Sciatic nerve (tissue), 2 donors: Measurements from ENCODE around the gene CBR3. TPM values are rescaled to one million over a fixed set of nuclear protein-coding genes. Genes with fewer than 3 reads are reported as not detected.

Source experiments
- ATAC-seq: fragments of 200-7000 bp; cut with Tn5 transposase; one replicate; pipeline ENCODE4 v1.9.1; 2020; ENCODE audit warnings: mild to moderate bottlenecking, moderate library complexity
- DNase-seq: peaks from one replicate; pipeline ENCODE4 v3.0.0-alpha.2; 2020; ENCODE audit warnings: low spot score
- intact Hi-C: fragments of 100-400 bp; cut with DNase I; formaldehyde crosslinking; loops from one replicate; pipeline ENCODE4 v1.14.2; 2022
- total RNA-seq: library from RNA; stranded (reverse); fragmentation: NEBNext Ultra II Directional; extraction: Animal tissue kit (Norgen Biotek cat#: 25700); gene quantifications from one replicate; pipeline ENCODE4 v1.2.1, GENCODE V29; 2021
- donor health status: DM: no; HTN: no; CAD: no.
- donor health status: DM: no; HTN: no; CAD: no.

CBR3 gene
- total RNA-seq, 1 donor from 2014 or later, result 15.4 TPM

DNA sequence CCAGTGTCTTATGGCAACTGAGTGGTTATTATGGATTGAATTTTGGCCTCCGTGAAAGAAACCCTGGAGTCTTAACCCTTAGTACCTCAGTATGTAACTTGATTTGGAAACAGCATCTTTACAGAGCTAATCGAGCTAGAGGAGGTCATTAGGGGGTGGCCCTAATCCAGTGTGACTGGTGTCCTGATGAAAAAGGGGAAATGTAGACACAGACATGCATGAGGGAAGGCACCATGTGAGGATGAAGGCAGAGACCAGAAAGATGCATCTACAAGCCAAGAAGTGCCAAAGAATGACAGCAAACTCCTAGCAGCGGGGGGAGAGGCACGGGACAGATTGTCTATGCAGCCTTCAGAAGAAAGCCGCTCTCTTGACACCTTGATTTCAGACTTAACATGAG lies 36.5 kb downstream of the CBR3 start:
- no peak for DNase-seq
- intact Hi-C loops, result no loop called here
- ATAC-seq, result no peak

DNA sequence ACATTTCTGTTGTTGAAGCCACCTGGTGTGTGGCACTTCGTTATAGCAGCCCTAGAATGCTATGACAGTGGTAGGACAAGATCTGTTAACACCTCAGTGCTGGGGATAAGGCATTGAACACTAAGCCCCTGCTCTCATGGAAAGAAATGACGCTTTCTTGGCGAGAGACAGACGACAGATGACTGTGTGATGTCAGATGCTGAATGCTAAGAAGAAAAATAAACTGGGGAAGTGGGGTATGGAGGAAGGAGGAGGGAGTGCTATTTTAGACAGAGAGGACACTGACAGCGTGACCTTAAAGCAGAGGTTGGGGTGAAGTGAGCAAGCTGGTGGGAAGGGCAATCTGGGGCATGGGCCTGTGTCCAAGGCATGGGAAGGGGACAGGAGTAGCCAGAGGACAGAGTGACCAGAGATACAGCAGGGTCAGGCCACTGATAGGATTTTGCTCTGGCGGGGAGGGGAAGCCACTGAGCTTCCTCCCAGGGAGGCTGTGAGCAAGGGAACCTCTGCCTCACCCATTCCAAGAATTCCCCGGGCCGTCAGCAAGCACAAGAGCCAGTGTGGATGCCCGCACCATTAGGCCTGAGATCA lies 37.0 kb downstream of the CBR3 start:
- DNase-seq (no peak), ATAC-seq (no peak)
- intact Hi-C loops, result no loop called here

DNA sequence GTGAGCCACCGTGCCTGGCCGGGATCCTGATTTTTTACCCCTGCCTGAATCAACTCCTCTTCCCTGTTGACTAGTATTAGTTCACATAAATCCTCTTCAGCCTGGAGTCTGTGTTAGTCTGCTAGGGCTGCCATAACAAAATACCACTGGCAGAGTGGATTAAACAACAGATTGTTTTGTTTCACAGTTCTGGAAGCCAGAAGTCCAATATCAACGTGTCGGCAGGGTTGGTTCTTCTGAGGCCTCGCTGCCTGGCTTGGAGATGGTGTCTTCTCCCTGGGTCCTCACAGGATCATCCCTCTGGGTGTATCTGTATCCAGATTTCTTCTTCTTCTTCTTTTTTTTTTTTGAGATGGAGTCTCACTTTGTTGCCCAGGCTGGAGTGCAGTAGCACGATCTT lies 39.9 kb downstream of the CBR3 start:
- ATAC-seq (no peak), DNase-seq (no peak)
- intact Hi-C loops, result no loop called here

DNA sequence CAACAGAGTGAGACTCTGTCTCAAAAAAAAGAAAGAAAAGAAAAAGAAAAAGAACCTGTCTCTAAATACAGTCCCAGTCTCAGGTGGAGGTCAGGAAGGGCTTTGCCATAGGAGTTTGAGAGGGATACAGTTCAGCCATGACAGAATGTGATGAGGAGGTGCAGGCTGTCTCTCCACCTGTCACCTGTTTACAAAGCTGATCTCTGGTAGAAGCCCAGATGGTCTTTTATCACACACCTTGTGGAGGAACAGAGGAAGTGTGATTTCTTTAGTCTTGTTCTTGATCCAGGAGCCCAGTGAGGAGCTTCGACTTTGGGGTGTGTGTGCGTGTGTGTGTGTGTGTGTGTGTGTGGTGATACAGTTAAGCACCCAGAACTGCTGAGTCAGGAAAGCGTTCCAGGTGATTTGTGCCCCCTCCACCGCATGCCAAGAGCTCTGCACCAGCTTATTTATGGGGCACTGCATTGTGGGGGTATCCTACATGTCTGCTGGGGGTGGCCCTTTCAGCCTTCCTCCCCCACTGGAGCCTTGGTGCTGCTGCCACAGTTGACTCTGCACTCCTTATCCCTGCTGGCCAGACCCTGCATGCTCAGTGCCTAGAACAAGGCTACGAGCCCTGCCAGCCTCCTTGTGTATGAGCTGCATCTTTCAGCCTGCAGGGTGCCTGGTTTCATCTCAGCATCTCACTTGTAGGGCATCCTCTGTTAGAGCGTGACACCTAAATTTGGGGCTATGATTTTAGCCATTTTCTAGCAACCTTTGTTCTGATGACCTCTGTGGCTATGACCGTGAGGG lies 41.1 kb downstream of the CBR3 start:
- intact Hi-C loops, result no loop called here
- no peak for DNase-seq
- ATAC-seq, result no peak

DNA sequence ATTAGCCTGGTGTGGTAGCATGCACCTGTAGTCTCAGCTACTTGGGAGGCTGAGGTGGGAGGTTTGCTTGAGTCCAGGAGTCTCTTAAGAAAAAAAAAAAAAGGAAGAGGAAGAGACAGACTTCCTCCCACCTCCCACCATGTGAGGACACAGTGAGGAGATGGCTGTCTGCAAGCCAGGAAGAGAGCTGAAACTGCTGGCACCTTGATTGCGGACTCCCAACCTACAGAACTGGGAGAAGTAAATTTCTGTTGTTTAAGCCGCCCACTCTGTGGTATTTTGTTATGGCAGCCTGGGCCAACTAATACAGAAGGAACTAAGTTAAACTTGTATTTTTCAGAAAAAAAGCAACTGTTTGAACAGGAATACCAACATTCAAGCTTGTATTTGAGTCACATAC lies 43.5 kb downstream of the CBR3 start:
- no peak for DNase-seq
- no peak for ATAC-seq
- intact Hi-C loops, result no loop called here

DNA sequence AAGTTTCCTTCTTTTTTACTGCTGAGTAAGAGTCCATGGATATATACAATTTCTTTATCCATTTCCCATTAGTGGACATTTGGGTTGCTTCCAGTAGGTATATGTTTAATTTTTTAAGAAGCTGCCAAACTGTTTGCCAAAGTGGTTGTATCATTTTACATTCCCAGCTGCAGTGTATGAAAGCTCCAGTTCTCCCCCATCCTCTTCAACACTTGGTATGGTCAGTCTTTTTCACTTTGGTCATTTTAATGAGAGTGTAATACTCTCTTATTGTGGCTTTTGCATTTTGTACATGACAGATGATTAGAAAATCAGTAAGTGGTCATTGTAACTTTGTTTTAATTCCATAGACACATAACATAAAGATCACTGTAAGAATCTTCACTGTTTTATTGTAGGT lies 44.3 kb downstream of the CBR3 start:
- DNase-seq (no peak), ATAC-seq (no peak)
- intact Hi-C loops, result no loop called here

DNA sequence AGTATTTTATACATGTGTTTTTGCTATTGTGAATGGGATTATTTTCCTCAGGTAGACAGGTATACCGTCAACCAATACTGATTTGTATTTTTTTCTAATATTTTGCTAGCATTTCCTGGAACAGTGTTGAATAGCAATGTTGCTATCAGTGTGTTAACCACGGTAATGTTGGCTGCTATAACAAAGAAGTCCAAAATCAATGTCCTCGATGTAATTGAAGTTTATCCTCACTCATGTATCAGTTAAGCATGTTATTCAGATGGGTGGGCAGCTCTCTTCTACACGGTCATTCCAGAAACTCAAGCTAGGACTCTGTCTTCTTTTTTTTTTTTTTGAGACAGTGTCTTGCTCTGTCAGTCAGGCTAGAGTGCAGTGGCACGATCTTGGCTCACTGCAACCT lies 46.1 kb downstream of the CBR3 start:
- no peak for ATAC-seq
- intact Hi-C loops, result no loop called here
- DNase-seq, result no peak

DNA sequence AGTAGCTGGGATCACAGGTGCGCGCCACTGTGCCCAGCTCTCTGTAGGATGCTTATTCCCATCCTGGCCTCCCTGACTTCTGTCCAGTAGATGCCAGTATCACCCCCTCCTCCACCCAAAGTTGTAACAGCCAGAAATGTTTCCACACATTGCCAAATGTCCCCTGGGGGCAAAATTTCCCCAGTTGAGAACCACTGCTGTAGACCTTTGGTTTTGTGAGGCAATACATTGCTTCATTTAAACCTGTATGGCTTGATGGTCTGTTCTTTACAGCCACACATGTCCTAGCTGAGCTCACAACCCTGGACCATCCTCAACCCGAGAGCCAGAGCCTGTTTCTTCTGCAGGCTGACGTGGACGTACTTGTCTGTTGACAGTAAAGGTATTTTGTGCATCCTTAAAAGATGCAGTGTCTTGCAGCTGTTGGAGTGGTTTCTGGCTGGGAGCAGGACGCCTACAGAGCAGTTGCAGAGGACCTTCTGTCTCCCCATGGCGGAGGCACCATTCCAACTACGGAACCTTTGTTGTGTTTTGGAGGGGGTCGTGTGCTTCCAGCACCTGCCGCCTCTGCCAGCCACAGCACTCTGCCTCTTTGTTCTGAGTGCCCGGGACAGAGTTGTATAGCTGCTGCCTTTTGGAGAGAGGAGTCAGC lies 48.4 kb downstream of the CBR3 start:
- no peak for ATAC-seq
- no peak for DNase-seq
- intact Hi-C loops, result no loop called here

DNA sequence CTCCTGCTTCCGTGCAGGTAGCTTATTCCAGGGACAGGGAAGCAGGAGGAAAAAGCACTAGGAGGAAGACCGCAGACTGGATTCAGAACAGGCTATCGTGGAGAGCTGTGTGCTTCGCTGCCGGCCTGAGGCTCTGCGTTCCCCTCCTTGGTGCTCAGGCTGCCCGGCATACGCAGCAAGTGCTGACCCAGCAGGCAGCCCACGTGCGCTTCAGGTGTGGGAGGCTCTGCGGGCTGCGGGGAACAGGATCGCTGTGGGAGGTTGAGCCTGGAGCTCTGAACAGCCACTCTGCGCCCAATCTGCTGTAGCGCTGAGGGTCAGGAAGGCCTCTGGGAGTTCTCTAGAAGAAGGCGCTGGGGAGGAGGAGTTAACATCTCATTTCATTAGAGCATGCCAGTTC lies 49.7 kb downstream of the CBR3 start:
- intact Hi-C loops, result no loop called here
- ATAC-seq (no peak), DNase-seq (no peak)

DNA sequence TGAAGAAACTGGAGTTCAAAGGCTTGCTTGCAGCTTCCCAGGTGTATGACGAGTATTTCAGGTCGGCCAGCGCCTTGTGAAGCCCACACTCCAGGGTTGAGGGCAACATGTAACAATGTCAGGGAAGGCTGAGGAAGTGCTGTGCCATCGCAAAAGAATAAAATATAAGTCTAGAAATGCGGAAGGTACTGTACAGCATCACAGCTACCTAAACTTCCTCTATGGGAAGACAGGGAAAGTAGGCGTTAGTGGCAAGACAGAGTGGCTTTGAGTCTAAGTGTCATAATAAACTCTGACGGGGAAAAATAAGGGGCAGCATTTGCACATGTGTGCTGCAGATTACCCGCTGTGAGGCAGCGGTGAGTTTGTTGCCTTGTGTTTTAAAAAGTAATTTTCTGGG lies 50.6 kb downstream of the CBR3 start:
- DNase-seq, result no peak
- ATAC-seq, result no peak
- intact Hi-C loops, result no loop called here

DNA sequence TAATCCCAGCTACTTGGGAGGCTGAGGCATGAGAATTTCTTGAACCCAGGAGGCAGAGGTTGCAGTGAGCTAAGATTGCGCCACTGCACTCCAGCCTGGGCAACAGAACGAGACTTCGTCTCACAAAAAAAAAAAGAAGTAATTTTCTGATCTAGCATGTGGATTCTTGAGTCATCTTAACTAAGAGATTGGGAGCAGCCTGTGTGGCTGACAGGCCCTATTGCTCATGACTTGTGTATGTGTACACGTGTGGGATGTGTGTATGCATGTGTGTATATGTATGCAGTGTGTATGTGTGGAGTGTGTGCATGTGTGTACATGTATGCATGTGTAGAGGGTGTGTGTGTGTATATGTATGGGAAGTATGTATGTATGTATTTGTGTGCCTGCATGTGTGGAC lies 51.2 kb downstream of the CBR3 start:
- ATAC-seq (no peak), DNase-seq (no peak)
- intact Hi-C loops, result no loop called here

DNA sequence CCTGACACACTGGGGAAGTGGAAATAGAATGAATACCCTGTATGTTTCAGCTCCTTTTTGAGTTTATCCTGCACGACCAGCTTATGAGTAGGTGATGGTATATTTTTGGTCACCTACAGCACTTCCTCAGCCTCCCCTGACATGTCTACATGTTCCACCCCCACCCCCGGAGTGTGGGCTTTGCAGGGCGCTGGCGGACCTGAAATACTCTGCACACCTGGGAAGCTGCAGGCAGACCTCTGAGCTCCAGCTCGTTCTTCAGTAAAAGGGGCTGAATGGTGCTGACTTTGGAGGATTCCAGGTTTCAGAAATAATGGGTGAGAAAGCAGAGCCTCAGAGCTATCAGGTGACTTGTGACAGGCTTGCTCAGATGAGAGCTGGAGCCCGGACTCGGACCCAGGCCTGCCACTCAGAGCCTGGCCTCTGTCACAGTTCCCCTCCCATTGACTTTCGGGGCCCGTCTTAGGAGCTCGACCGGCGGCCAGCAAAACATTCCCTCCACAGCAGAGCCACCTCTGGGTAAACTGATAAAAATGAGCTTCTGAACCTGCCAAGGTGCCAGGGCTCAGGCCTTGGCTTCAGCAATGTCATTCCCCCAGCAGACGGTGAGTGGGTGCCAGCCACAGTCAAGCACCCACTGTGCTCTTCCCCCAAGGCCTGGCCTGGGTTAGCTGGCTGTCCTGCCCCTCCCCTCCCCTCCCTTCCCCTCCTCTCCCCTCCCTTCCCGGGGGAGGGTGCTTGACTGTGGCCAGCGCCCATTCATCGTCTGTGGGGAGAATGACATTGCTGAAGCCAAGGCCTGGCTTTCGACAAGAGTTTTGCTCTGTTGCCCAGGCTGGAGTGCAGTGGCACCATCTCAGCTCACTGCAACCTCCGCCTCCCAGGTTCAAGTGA lies 51.9 kb downstream of the CBR3 start:
- intact Hi-C loops, result no loop called here
- ATAC-seq (no peak), DNase-seq (no peak)

DNA sequence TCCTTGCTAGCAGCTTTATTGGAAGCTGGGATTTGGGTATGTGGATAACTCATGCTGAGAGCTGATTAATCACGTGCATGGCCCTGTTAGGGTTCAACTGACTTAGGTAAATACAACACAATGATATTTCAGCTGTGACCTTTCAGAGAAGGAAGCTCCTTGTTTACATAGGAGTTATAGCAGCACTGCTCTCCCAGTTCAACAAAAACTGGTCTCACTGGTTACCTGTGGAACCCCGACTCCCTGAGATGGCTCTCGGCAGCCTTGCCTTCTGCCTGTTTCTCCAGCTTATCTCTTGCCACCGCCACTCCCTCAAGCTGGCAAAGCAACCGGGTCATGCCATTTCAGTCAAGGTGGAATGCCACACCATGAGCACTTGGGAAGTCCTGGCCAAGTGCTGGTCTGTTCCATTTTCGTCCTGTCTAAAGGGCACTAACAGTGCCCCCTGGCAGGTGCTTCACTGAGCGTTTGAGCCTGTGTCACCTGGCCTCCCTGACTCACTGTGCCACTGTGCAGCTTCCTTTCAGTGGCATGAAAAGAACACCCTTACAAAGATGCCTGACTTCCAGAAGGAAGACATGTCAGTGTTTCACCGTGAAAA lies 53.3 kb downstream of the CBR3 start:
- DNase-seq (no peak), ATAC-seq (no peak)
- intact Hi-C loops, result no loop called here

DNA sequence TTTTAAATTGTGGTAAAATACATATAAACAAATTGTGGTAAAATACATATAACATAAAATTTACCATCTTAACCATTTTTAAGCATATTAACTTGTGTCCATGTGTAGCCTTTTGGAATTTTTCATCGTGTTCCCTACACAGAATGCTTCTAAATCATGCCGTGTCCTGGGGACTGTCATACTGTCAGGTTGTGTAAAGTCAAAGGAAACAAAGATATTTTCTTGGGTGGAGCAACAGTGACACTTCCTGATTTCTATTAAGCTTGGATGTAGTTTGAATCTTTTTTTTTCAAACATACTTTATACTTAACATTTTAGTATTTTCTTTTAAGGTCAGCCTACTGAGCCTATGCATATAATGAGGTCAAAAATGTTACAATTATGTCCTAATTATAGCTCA lies 54.1 kb downstream of the CBR3 start:
- no peak for DNase-seq
- no peak for ATAC-seq
- intact Hi-C loops, result no loop called here

DNA sequence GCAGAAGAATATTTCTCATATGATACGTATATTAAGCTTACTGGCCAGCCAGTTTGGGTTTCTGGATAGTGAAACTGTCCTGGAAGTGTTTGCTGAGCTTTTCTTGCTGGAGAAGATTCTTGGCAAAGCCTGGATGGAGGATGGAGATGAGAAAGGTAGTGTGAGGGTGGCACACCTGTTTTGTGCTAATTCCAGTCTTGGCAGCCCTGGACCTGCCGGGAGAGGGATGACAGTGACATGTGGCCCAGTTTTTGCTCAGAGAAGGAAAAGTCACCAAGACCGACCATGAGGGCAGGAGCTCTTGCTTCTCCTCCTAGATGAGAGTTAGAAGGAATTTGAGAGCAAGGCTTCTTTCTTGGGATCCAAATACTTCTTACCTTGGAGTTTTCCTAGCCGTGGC lies 55.9 kb downstream of the CBR3 start:
- intact Hi-C loops, result no loop called here
- DNase-seq (no peak), ATAC-seq (no peak)

DNA sequence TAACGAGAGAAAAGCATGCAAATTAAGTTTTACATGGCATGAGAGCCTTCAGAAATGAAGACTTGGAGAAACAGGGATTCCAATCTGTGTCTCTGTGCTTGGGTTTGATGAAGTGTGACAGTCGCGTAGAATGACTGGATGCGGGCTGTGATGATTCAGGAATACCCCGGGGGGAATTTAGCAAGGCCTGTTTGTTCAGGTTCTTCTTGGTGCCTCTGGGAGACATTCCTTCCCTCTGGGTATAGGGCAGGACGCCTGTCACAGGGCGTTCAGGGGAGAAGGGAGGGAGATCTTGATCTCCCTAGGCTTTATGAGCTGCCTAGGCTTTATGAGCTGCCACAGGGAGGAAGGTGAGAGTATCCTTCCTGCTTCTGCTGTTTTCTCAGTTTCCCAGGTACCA lies 58.3 kb downstream of the CBR3 start:
- ATAC-seq, result no peak
- intact Hi-C loops, result no loop called here
- DNase-seq, result no peak

DNA sequence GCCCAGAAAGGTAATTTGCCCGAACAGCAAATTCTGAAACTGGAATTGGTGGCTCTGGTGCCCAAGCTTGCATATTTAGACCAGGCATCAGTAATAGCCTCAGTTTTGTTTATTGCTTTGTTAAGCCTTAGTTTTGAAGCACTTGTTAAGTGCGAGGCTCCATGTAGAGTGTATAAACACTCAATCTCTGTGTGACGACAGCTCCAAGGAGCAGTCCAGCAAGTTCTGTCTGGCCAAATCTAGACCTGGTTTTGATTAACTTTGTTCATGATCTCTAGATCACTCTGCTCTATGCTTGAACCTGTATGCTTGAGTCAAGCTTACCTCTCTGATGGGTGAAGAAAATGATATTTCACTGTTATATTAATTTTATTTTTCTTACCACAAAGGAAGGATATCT lies 59.1 kb downstream of the CBR3 start:
- intact Hi-C loops, result no loop called here
- no peak for DNase-seq
- ATAC-seq, result no peak

DNA sequence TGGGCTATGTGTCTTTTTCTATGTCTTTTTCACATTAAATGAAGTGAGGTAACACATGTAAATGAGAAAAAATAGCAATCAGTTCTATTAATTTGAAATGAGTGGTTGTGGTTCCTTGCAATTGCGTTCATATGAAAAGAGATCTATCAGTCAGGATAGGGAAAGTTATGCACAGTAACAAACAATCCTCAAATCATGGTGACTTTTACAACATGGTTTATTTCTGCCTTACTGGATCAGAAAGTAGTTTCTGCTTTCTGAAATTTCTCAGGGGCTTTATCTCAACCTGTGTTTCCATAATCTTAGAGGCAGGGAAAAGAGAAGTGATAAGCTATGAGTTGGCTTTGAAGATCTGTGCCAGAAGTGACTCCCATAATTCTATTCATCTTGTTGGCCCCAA lies 60.7 kb downstream of the CBR3 start:
- intact Hi-C loops, result no loop called here
- DNase-seq (no peak), ATAC-seq (no peak)
